ENCODE data around the gene CYTH4.

Gene CYTH4

DNA sequence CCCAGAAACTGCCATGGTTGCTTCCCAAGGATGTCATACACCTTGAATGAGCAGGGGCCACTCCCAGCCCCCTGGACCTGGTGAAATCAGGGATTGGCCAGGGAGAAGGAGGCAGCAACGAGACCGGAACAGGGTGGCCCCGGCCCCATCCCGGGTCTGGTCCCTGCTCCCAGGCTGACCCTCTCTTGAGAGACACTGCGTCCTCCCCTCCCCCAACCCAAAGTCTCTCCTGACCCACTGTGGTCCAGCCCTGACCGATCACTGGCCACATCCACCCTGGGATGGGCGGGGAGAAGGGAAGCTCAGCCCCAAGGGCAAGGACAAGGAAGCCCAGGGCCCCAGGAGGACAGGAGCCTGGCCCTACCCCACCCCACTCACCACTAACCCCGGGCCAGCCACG, 12.4 kb downstream of the CYTH4 start:
- Histone ChIP-seq H3K9me3 (ENCODE audit: low read length) (no peaks in the 10 kb centered on the region), H3K27me3 (ENCODE audit: insufficient read depth, low read length) (no peaks in the 10 kb centered on the region), H2AFZ (ENCODE audit: low read depth, low read length) (no peak overlapping the region), H3K4me1 (ENCODE audit: insufficient read depth, low read length) (no peaks in the 10 kb centered on the region), H3K36me3 (ENCODE audit: insufficient read depth, low read length) (no peaks in the 10 kb centered on the region), H3K4me3 (ENCODE audit: low read length) (no peak overlapping the region)

DNA sequence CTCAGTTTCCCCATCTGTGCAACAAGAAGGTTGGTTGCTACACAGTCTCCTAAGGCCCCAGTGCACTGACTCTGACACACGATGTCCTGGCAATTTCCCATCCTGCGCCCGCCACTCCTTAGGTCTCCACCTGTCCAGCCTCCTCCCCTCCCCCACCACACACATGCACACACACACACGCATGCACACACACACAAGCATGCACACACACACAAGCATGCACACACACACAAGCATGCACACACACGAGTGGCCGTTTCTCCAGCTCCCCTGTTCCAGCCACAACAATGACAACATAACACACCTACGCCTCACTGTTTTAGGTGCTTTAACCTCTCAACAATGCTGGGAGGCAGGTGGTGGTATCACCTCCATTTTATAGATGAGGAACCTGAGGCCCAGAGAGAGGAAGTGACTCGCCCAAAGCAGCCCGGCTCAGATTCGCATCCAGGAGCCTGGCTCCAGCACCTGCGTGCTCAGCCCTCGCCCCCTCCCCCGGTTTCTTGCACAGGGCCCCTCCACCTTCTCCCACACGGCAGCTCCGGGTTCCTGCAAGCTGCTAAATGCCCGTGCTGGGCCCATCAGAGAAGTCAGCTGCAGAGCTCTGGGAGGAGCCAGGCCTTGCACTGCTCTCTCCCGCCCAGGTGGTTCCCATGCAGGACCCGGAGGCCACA, 13.0 kb downstream of the CYTH4 start:
- no peak overlapping the region for H2AFZ ChIP-seq (ENCODE audit: low read depth, low read length)
- H3K9me3 ChIP-seq (ENCODE audit: low read length) = no peaks in the 10 kb centered on the region
- no peaks in the 10 kb centered on the region for H3K4me1 ChIP-seq (ENCODE audit: insufficient read depth, low read length)
- H3K36me3 ChIP-seq (ENCODE audit: insufficient read depth, low read length) = no peaks in the 10 kb centered on the region
- no peaks in the 10 kb centered on the region for H3K27me3 ChIP-seq (ENCODE audit: insufficient read depth, low read length)
- H3K4me3 ChIP-seq (ENCODE audit: low read length) = no peak overlapping the region

DNA sequence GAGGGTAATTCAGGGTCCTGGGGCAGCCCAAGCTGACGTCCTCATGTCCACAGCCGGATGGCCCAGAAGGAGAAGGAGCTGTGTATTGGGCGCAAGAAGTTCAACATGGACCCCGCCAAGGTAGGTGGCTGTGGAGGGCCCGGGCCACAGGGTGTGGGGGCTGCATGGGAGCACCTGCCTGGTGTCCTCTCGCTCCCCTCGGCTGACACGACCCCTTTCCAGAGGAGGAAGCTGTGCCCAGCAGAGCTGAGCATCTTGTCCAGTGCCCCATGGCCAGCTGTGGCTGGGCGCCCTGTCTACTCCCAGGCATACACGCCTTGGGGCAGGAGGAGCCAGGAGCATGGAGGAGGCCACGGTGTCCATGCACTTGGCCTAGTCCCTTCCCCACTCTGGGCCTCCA, 13.6 kb downstream of the CYTH4 start:
- H3K4me1 ChIP-seq (ENCODE audit: insufficient read depth, low read length) = no peaks in the 10 kb centered on the region
- no peaks in the 10 kb centered on the region for H3K36me3 ChIP-seq (ENCODE audit: insufficient read depth, low read length)
- H3K4me3 ChIP-seq (ENCODE audit: low read length) = no peak overlapping the region
- no peak overlapping the region for H2AFZ ChIP-seq (ENCODE audit: low read depth, low read length)
- H3K9me3 ChIP-seq (ENCODE audit: low read length) = no peaks in the 10 kb centered on the region
- peaks cover 4% of the 10 kb centered on the region for H3K27me3 ChIP-seq (ENCODE audit: insufficient read depth, low read length)

DNA sequence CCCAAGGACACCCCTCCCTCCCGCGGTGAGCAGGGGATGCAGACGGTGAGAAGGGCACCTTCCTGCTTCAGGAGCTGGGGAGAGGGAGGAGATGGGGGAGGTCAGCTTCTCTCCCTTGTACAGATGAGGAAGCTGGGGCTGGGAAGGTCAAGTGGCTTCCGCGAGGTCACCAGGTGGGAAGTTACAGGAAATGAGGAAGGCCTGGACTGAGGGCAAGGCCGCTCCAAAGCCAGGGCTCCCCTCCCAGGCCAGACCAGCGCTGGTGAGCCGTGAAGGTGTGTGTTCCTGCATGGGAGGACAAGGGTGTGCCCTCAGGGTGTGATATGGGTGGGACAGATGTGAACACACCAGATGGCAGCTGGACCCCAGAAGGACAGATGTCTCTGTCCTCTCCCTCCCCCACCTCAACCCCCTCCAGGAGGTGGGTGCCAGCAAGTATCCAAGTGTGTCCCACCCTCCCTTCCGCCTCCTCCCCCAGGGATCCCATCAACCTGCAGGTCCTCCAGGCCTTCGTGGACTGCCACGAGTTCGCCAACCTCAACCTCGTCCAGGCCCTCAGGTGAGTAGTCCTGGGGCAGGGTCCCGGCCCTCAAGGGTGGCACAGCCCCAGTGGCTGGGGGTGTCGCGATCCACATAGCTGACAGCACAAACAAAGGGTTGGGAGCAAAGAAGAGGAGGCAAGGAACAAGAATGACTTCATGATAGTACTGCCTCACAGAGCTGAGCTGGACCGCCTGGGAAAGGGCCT, 16.6 kb downstream of the CYTH4 start:
- H3K27me3 ChIP-seq (ENCODE audit: insufficient read depth, low read length) = peaks cover 12% of the 10 kb centered on the region
- H3K36me3 ChIP-seq (ENCODE audit: insufficient read depth, low read length) = no peaks in the 10 kb centered on the region

DNA sequence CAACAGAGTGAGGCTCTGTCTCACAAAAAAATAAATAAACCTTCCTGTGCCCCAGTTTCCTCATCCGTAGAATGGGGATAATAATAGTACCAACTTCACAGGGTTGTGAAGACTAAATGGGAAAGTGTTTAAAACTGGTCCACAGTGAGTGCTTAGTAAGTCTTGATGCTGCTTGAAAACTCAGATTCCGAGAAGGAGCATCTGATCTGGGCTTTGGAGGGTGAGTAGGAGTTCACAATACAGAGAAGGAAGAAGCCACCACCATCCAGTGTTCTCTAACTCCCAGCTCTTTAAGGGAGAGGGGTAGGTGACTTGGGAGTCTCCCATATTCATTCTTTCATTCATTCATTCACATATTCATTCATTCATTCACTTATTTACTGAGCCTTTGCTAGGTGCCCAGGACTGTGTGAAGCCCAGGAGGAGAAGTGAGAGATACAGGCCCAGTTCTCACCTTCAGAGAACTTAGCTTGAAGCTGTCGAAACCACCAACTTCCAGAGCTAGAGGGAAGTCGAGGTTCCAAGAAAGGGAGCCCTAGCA, 17.7 kb downstream of the CYTH4 start:
- H3K4me3 ChIP-seq (ENCODE audit: low read length) = no peak overlapping the region
- no peaks in the 10 kb centered on the region for H3K36me3 ChIP-seq (ENCODE audit: insufficient read depth, low read length)
- H3K4me1 ChIP-seq (ENCODE audit: insufficient read depth, low read length) = no peaks in the 10 kb centered on the region
- no peak overlapping the region for H2AFZ ChIP-seq (ENCODE audit: low read depth, low read length)
- H3K9me3 ChIP-seq (ENCODE audit: low read length) = no peaks in the 10 kb centered on the region
- H3K27me3 ChIP-seq (ENCODE audit: insufficient read depth, low read length) = peaks cover 12% of the 10 kb centered on the region

More for the DNA sequence above, 16.6 kb downstream of the CYTH4 start:
- H2AFZ ChIP-seq (ENCODE audit: low read depth, low read length) = no peak overlapping the region
- no peaks in the 10 kb centered on the region for H3K9me3 ChIP-seq (ENCODE audit: low read length)
- H3K4me3 ChIP-seq (ENCODE audit: low read length) = no peak overlapping the region
- no peaks in the 10 kb centered on the region for H3K4me1 ChIP-seq (ENCODE audit: insufficient read depth, low read length)

DNA sequence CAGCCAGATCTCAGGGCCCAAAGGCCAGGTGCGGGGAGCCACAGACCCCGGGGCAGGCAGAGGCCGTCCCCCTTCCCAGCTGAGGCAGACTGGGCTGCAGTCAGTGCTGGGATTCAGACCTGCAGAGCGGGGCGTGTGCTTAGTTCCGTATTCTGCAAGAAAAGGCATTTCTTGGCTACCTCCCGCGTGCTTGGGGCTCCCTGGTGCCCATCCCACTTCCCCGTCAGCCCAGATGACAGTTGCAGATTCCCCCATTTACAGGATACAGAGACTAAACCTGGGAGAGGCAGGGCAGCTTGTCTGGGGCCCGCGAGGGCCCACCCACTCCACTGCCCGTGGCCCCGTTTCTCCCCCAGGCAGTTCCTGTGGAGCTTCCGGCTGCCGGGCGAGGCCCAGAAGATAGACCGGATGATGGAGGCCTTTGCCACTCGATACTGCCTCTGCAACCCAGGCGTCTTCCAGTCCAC, 18.3 kb downstream of the CYTH4 start:
- no peaks in the 10 kb centered on the region for H3K9me3 ChIP-seq (ENCODE audit: low read length)
- no peak overlapping the region for H2AFZ ChIP-seq (ENCODE audit: low read depth, low read length)
- H3K4me1 ChIP-seq (ENCODE audit: insufficient read depth, low read length) = no peaks in the 10 kb centered on the region
- peaks cover 12% of the 10 kb centered on the region for H3K27me3 ChIP-seq (ENCODE audit: insufficient read depth, low read length)
- no peak overlapping the region for H3K4me3 ChIP-seq (ENCODE audit: low read length)
- no peaks in the 10 kb centered on the region for H3K36me3 ChIP-seq (ENCODE audit: insufficient read depth, low read length)

DNA sequence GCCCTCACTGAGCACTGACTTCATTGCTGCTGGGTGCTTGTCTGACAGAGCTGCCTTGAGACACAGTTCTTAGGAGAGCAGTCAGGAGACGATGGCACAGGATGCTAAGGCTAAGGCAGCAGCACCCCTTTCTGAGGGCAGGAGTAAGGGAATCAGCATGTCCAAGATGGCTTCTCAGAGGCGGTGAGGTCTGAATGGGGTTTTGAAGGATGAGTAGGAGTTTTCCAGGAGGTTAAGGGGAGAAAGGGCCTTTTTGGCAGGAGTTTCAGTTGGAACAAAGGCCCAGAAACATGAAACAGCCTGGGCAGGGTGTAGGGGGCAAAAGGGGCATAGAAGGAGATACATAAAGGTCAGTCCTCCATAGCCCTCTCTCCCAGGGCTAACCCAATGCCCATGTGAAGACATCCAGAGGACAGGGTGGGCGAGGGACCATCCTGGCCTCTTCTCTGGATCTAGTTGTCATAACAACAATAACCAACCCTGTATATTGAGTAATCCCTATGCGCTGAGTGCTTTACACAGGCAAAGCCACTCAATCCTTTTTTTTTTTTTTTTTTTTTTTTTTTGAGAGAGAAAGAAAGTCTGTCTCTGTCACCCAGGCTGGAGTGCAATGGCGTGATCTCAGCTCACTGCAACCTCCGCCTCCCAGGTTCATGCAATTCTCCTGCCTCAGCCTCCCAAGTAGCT, 19.0 kb downstream of the CYTH4 start:
- Histone ChIP-seq H3K9me3 (ENCODE audit: low read length) (no peaks in the 10 kb centered on the region), H3K4me1 (ENCODE audit: insufficient read depth, low read length) (no peaks in the 10 kb centered on the region), H3K4me3 (ENCODE audit: low read length) (no peak overlapping the region), H3K36me3 (ENCODE audit: insufficient read depth, low read length) (no peaks in the 10 kb centered on the region), H3K27me3 (ENCODE audit: insufficient read depth, low read length) (peaks cover 12% of the 10 kb centered on the region), H2AFZ (ENCODE audit: low read depth, low read length) (no peak overlapping the region)

DNA sequence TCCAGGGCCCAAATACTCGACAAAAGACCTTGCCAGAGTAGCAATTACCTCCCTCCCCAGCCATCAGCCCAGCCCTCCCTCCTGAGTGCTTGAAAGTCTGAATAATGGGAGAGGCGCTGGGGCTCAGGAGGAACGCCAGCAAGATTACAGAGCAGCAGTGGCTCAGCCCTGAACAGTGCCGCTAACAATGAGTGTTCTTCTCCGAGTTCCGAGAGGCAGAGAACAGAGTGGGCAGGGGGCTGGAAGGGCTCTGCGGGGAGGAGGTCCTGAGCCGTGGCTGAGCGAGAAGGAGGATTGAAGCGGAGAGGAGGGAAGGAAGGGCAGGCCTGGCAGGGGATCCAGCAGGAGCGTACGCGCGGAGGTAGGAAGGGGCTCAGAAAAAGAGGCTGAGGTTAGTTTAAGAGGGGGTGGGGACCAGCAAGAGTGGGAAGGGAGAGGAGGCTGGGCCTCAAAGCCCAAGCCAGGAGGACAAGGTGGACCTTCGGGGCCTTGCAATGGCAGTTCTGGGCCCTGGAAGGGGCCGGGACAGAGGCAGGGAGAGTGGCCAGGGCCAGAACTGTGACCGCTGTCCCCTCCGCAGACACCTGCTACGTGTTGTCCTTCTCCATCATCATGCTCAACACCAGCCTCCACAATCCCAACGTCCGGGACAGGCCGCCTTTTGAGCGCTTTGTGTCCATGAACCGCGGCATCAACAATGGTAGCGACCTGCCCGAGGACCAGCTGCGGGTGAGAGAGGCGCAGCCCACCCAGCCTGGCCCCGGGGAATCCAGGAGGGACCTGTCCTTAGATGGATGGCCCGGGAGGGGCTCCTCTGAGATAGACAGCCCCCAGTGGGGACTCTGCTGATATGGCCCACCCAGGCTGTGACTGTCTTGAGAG, 20.6 kb downstream of the CYTH4 start:
- Histone ChIP-seq H3K36me3 (ENCODE audit: insufficient read depth, low read length) (no peaks in the 10 kb centered on the region), H3K4me1 (ENCODE audit: insufficient read depth, low read length) (no peaks in the 10 kb centered on the region), H2AFZ (ENCODE audit: low read depth, low read length) (no peak overlapping the region), H3K9me3 (ENCODE audit: low read length) (no peaks in the 10 kb centered on the region), H3K27me3 (ENCODE audit: insufficient read depth, low read length) (peaks cover 18% of the 10 kb centered on the region), H3K4me3 (ENCODE audit: low read length) (no peak overlapping the region)

DNA sequence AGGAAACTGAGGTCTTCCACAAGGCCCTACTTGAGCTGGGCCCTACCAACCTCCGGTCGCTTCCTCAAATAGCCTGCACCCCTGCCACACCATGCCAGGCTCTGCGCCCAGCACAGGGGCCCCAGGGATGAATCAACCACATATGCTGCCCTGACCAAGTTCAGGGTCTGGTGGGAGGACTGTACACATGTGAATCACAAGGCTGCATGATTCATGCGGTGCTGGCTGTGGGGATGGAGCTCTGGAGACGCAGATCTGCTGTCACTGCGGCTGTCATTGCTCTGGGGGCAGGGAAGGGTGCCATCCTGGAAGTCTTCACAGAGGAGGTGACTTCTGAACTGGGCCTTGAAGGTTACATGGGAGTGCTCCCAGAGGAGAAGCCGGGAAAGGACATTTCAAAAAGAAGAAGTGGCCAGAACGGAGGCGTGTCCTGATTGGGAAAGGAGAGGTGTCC, 21.5 kb downstream of the CYTH4 start:
- Histone ChIP-seq H3K4me3 (ENCODE audit: low read length) (no peak overlapping the region), H3K27me3 (ENCODE audit: insufficient read depth, low read length) (peaks cover 18% of the 10 kb centered on the region), H3K36me3 (ENCODE audit: insufficient read depth, low read length) (no peaks in the 10 kb centered on the region), H3K4me1 (ENCODE audit: insufficient read depth, low read length) (no peaks in the 10 kb centered on the region), H3K9me3 (ENCODE audit: low read length) (no peaks in the 10 kb centered on the region), H2AFZ (ENCODE audit: low read depth, low read length) (no peak overlapping the region)

DNA sequence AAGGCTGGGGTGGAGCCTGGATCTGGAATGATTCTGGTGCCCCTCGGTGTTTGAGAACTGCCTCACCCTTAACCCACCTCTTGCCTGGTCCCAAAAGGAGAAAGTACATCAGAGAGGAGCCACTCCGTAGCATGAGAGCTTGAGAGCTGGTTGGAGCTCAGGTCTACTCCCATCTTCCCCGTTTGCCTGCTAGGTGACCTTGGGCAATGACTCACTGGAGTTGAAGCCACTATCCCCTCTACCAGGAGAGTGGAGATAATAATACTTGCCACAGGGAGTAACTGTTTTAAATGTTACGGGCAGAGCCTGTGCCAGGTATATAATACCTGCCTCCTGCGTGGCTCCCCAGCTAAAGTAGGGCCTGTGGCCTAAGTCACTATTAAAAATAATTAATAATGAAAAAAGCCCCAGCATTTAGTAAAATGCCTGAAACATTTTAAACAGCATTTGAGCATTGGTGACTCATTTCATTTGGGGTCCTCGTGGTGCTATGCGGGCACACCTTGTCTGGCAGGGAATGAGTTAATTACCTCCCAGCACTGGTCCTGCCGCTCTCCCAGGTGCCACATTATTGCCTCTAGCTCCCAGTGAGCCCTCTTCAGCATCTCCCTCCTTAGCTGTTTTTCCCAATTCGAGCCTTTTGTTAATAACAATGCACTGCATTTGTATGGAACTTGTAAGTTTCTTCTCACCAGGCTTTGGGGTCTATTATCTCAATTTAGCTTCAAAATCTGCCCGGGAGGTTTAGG, 22.5 kb downstream of the CYTH4 start:
- Histone ChIP-seq H2AFZ (ENCODE audit: low read depth, low read length) (no peak overlapping the region), H3K9me3 (ENCODE audit: low read length) (no peaks in the 10 kb centered on the region), H3K27me3 (ENCODE audit: insufficient read depth, low read length) (peaks cover 18% of the 10 kb centered on the region), H3K4me3 (ENCODE audit: low read length) (no peak overlapping the region), H3K36me3 (ENCODE audit: insufficient read depth, low read length) (no peaks in the 10 kb centered on the region), H3K4me1 (ENCODE audit: insufficient read depth, low read length) (no peaks in the 10 kb centered on the region)

DNA sequence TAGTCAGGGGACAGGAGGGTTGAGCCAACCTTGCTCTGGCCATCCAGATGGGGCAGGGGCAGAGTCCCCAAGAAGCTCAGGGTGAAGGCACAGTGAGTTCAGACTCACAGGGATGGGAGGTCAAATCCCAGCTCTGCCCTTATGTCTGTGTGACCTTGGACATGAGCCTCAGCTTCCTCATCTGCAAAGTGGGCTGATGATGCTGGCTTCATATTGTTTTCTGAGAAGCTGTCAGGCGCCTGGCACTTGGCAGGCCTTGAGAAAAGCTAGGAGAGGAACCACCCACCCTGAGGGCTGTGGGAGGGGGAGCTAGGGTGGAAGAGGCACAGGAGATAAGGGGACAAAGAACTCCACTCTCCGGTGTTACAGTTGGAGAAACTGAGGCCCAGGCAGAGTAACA, 23.6 kb downstream of the CYTH4 start:
- Histone ChIP-seq H3K36me3 (ENCODE audit: insufficient read depth, low read length) (no peaks in the 10 kb centered on the region), H2AFZ (ENCODE audit: low read depth, low read length) (no peak overlapping the region), H3K9me3 (ENCODE audit: low read length) (no peaks in the 10 kb centered on the region), H3K4me1 (ENCODE audit: insufficient read depth, low read length) (no peaks in the 10 kb centered on the region), H3K4me3 (ENCODE audit: low read length) (no peak overlapping the region), H3K27me3 (ENCODE audit: insufficient read depth, low read length) (peaks cover 16% of the 10 kb centered on the region)

DNA sequence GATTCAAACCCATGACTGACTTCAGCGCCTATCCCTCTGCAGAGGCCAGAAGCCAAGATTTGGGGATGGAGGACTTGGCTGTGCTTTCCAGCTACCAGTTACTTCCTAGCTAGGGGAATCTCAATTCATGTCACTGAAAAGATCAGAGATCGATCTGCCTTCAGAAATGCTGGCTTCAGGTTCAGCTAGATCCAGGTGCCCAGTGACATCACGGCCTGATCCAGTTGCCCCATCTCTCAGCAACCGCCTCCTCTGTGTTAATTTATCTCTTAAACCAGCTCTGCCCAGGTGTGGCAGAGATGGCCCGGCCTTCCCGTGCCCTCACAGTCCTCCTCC, 24.2 kb downstream of the CYTH4 start:
- Histone ChIP-seq H3K27me3 (ENCODE audit: insufficient read depth, low read length) (peaks cover 11% of the 10 kb centered on the region), H3K4me1 (ENCODE audit: insufficient read depth, low read length) (no peaks in the 10 kb centered on the region), H2AFZ (ENCODE audit: low read depth, low read length) (no peak overlapping the region), H3K36me3 (ENCODE audit: insufficient read depth, low read length) (no peaks in the 10 kb centered on the region), H3K9me3 (ENCODE audit: low read length) (no peaks in the 10 kb centered on the region), H3K4me3 (ENCODE audit: low read length) (no peak overlapping the region)

All from neuron (in vitro differentiated cells).